ENCODE data around the gene PGLYRP3.

Gene PGLYRP3

DNA sequence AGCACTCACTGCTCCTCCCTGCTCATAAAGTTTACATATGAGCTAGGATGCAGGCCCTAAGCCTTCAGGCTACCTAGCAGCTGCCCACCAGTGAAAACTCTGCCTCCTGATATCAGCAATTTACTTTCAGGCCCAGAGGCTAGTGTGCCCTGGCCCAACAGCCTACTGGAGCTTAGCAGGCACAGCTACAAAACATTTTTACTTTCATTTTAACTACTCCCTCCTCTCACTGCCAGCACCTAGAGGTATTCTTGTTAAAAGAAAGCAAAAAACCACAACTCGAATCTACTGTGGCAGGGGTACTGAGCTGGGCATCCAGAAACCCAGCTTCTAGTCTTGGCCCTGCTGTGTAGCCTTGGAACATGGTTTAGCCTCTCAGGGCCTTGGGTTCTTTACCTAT, 59.1 kb downstream of the PGLYRP3 start:
- no peak for DNase-seq

- no peak for DNase-seq
Observed at GRCh38 chr1:153253076-153253475, 59.7 kb downstream of the PGLYRP3 start.

- no peak for DNase-seq
Observed at GRCh38 chr1:153251988-153252387, 60.8 kb downstream of the PGLYRP3 start.

GRCh38 chr1:153251562-153251961, 61.2 kb downstream of the PGLYRP3 start:
- DNase-seq, result no peak

- DNase-seq, result no peak
Observed at GRCh38 chr1:153251087-153251486, 61.7 kb downstream of the PGLYRP3 start.

GRCh38 chr1:153250166-153250565, 62.6 kb downstream of the PGLYRP3 start:
- no peak for DNase-seq

DNA sequence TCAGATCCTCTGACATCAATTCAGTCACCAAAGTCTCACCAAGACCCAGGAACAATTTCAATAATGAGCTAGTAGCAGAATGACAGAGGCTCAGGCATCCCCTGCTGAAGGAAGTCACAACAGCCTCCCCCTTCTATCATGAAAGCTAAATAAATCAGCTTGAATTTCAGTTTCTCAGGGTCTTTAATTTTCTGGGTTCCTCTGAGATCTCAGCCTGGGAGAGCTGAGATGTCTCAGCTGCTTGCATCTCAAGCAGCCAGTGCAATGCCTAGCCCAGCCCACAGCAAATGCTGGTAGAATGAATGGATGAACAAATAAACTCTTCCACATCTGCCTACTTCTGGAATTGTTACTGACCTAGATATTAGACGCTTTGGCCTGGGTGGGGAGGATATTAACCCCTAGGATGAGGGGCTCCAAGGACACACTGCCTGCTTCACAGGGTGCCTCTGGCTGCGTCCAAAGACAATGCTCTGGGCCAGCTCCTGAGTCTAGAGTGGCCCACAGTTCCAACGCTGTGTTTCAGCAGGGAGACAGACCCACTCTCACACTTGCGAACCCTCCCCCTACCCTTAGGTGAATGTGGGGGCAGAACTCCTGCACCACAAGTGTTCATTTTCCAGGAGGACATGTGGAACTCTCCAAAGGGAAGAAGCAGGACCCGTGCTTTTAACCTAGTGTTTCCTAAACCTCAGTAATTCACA, 64.4 kb downstream of the PGLYRP3 start:
- DNase-seq, result no peak
